Hepatocyte (in vitro differentiated cells): ENCODE data around the gene MTA3. TPM values are rescaled to one million over a fixed set of nuclear protein-coding genes. Genes with fewer than 3 reads are reported as not detected.

Source experiments
- DNase-seq: peaks from one replicate; pipeline ENCODE4 v3.0.0-alpha.2; 2016; ENCODE audit warnings: low spot score
- H2AFZ ChIP-seq: fragments of 200-600 bp; sonication (generic); 2 replicates; pipeline ENCODE4 v1.6.0; 2016; ENCODE audit warnings: antibody characterized with exemption, mild to moderate bottlenecking
- H3K27ac ChIP-seq: fragments of 200-600 bp; sonication (generic); 2 replicates; pipeline ENCODE4 v1.5.1; 2016; ENCODE audit warnings: mild to moderate bottlenecking
- H3K27me3 ChIP-seq: fragments of 200-600 bp; sonication (generic); 2 replicates; pipeline ENCODE4 v1.6.1; 2016
- H3K36me3 ChIP-seq: fragments of 200-600 bp; sonication (generic); replicated peaks from 2 replicates; pipeline ENCODE4 v1.5.1; 2016; ENCODE audit warnings: low read depth; ENCODE audit not compliant: insufficient read depth
- H3K4me1 ChIP-seq: fragments of 200-600 bp; sonication (generic); 2 replicates; pipeline ENCODE4 v1.5.1; 2016; ENCODE audit warnings: mild to moderate bottlenecking, moderate library complexity; ENCODE audit not compliant: insufficient read depth
- H3K4me2 ChIP-seq: fragments of 200-600 bp; sonication (generic); 2 replicates; pipeline ENCODE4 v1.6.0; 2016
- H3K4me3 ChIP-seq: fragments of 200-600 bp; sonication (generic); 2 replicates; pipeline ENCODE4 v1.5.1; 2016; ENCODE audit warnings: mild to moderate bottlenecking
- H3K79me2 ChIP-seq: fragments of 200-600 bp; sonication (generic); 2 replicates; pipeline ENCODE4 v1.6.0; 2017; ENCODE audit warnings: mild to moderate bottlenecking
- H3K9me2 ChIP-seq: fragments of 200-600 bp; sonication (generic); replicated peaks from 2 replicates; pipeline ENCODE4 v1.6.0; 2017; ENCODE audit warnings: mild to moderate bottlenecking; ENCODE audit not compliant: insufficient read depth
- H3K9me3 ChIP-seq: fragments of 200-600 bp; sonication (generic); 2 replicates; pipeline ENCODE4 v1.5.1; 2016; ENCODE audit warnings: low read depth, mild to moderate bottlenecking
- H4K20me1 ChIP-seq: fragments of 200-600 bp; sonication (generic); 2 replicates; pipeline ENCODE4 v1.6.0; 2016; ENCODE audit warnings: mild to moderate bottlenecking; ENCODE audit not compliant: insufficient read depth, poor library complexity, severe bottlenecking
- CTCF ChIP-seq: fragments of 200-600 bp; sonication (generic); IDR thresholded peaks from 2 replicates; pipeline ENCODE4 v1.5.1; 2016; ENCODE audit warnings: antibody characterized with exemption, mild to moderate bottlenecking; ENCODE audit not compliant: poor library complexity
- EZH2 ChIP-seq: fragments of 200-600 bp; sonication (generic); IDR thresholded peaks from 2 replicates; pipeline ENCODE4 v1.6.1; 2016; ENCODE audit warnings: antibody characterized with exemption, mild to moderate bottlenecking, borderline replicate concordance
- EZH2phosphoT487 ChIP-seq: fragments of 200-600 bp; sonication (generic); IDR thresholded peaks from one replicate; pipeline ENCODE4 v1.6.1; 2018; ENCODE audit warnings: antibody characterized with exemption, mild to moderate bottlenecking, low read depth, moderate library complexity; ENCODE audit not compliant: unreplicated experiment, severe bottlenecking
- WGBS: methylation state at CpG from one replicate; pipeline ENCODE4 v1.1.6; 2016; ENCODE audit warnings: low lambda C conversion rate; ENCODE audit errors: missing lambda C conversion rate; 5-methylcytosine and 5-hydroxymethylcytosine counted together
- polyA plus RNA-seq: library from polyadenylated mRNA; unstranded; fragments of >200 nt; fragmentation: Nextera tagmentation; extraction: Ambion mirVana; gene quantifications from 2 replicates; pipeline ENCODE4 v1.2.1, GENCODE V29; 2016
- total RNA-seq: library from RNA; depleted of rRNA; stranded (reverse); fragments of >200 nt; gene quantifications from 2 replicates; pipeline ENCODE4 v1.2.3, GENCODE V29; 2014

MTA3 gene
- total and polyA plus RNA-seq, 2 experiments from 2014 or later = 34.6 to 44.3 TPM

- Histone ChIP-seq H3K9me3 (no peaks in the 10 kb centered on the region), H3K79me2 (no peaks in the 10 kb centered on the region), H3K36me3 (no peaks in the 10 kb centered on the region), H3K4me3 (no peak overlapping the region), H3K27ac (no peak overlapping the region), H3K4me2 (no peak overlapping the region), H4K20me1 (no peaks in the 10 kb centered on the region), H3K27me3 (no peaks in the 10 kb centered on the region), H3K9me2 (no peaks in the 10 kb centered on the region), H2AFZ (no peak overlapping the region), H3K4me1 (no peaks in the 10 kb centered on the region)
- DNase-seq = no peak
- no peak for TF ChIP-seq EZH2
- no peak for TF ChIP-seq CTCF
- no peak for TF ChIP-seq EZH2phosphoT487
- WGBS = 82% methylated on average over 2 of the region's 2 CpGs
Observed at GRCh38 chr2:42653908-42654445, 85.5 kb downstream of the MTA3 start.

GRCh38 chr2:42658306-42658705, 89.9 kb downstream of the MTA3 start:
- H3K27me3 ChIP-seq = no peaks in the 10 kb centered on the region
- H3K9me3 ChIP-seq = no peaks in the 10 kb centered on the region
- no peaks in the 10 kb centered on the region for H4K20me1 ChIP-seq
- no peaks in the 10 kb centered on the region for H3K9me2 ChIP-seq
- H3K4me1 ChIP-seq = no peaks in the 10 kb centered on the region
- TF ChIP-seq EZH2 (no peak), CTCF (no peak), EZH2phosphoT487 (no peak)
- H3K36me3 ChIP-seq = no peaks in the 10 kb centered on the region
- no peak overlapping the region for H2AFZ ChIP-seq
- no peak overlapping the region for H3K4me2 ChIP-seq
- H3K79me2 ChIP-seq = no peaks in the 10 kb centered on the region
- no peak for DNase-seq
- no peak overlapping the region for H3K27ac ChIP-seq
- 78% methylated on average over 8 of the region's 8 CpGs for WGBS
- no peak overlapping the region for H3K4me3 ChIP-seq

GRCh38 chr2:42659609-42660008, 91.2 kb downstream of the MTA3 start:
- 71% methylated on average over 4 of the region's 4 CpGs for WGBS
- H3K9me2 ChIP-seq = no peaks in the 10 kb centered on the region
- H3K4me2 ChIP-seq = no peak overlapping the region
- no peaks in the 10 kb centered on the region for H3K27me3 ChIP-seq
- peaks cover under 1% of the 10 kb centered on the region for H3K79me2 ChIP-seq
- no peaks in the 10 kb centered on the region for H4K20me1 ChIP-seq
- TF ChIP-seq EZH2phosphoT487 (no peak), CTCF (no peak), EZH2 (no peak)
- no peak overlapping the region for H2AFZ ChIP-seq
- no peaks in the 10 kb centered on the region for H3K9me3 ChIP-seq
- H3K27ac ChIP-seq = no peak overlapping the region
- DNase-seq = no peak
- no peak overlapping the region for H3K4me3 ChIP-seq
- H3K4me1 ChIP-seq = no peaks in the 10 kb centered on the region
- no peaks in the 10 kb centered on the region for H3K36me3 ChIP-seq
